H9 (cell line): ENCODE measurements around the gene SNX21. TPM values are rescaled to one million over a fixed set of nuclear protein-coding genes. Genes with fewer than 3 reads are reported as not detected.
A peak's percentile ranks its signal among the peaks of the same experiment; 100 is the strongest.

Source experiments
- DNase-seq: peaks from one replicate; pipeline ENCODE4 v3.0.0-alpha.2; 2017
- H2AFZ ChIP-seq: one replicate; pipeline ENCODE4 v1.6.1; 2013; ENCODE audit warnings: mild to moderate bottlenecking, low read length, control low read depth, moderate library complexity
- H2AK5ac ChIP-seq: 2 replicates; pipeline ENCODE4 v1.6.1; 2013; ENCODE audit warnings: low read length, control low read depth, mixed read lengths; ENCODE audit not compliant: insufficient read length
- H2BK120ac ChIP-seq: one replicate; pipeline ENCODE4 v1.6.1; 2013; ENCODE audit warnings: low read depth, mild to moderate bottlenecking, low read length, control low read depth, inconsistent platforms; ENCODE audit not compliant: poor library complexity, severe bottlenecking
- H2BK12ac ChIP-seq: 2 replicates; pipeline ENCODE4 v1.6.1; 2013; ENCODE audit warnings: low read length, control low read depth, mixed read lengths, low read depth; ENCODE audit not compliant: insufficient read length
- H2BK15ac ChIP-seq: 2 replicates; pipeline ENCODE4 v1.6.1; 2013; ENCODE audit warnings: low read depth, low read length, control low read depth
- H2BK20ac ChIP-seq: one replicate; pipeline ENCODE4 v1.6.1; 2013; ENCODE audit warnings: low read depth, mild to moderate bottlenecking, low read length, control low read depth, inconsistent platforms; ENCODE audit not compliant: poor library complexity, severe bottlenecking
- H2BK5ac ChIP-seq: 2 replicates; pipeline ENCODE4 v1.6.1; 2013; ENCODE audit warnings: low read length, control low read depth, mixed read lengths; ENCODE audit not compliant: insufficient read length
- H3K14ac ChIP-seq: 2 replicates; pipeline ENCODE4 v1.6.1; 2013; ENCODE audit warnings: low read length, control low read depth; ENCODE audit not compliant: insufficient read depth
- H3K18ac ChIP-seq: 2 replicates; pipeline ENCODE4 v1.6.1; 2013; ENCODE audit warnings: low read depth, mild to moderate bottlenecking, mixed read lengths, low read length, control low read depth; ENCODE audit not compliant: insufficient read length
- H3K23ac ChIP-seq: 2 replicates; pipeline ENCODE4 v1.6.1; 2013; ENCODE audit warnings: low read length, control low read depth, mixed read lengths, low read depth; ENCODE audit not compliant: insufficient read length
- H3K23me2 ChIP-seq: 2 replicates; pipeline ENCODE4 v1.6.1; 2013; ENCODE audit warnings: low read depth, mild to moderate bottlenecking, mixed read lengths, low read length, control low read depth; ENCODE audit not compliant: insufficient read length, poor library complexity, severe bottlenecking
- H3K27ac ChIP-seq: 2 replicates; pipeline ENCODE4 v1.5.1; 2013; ENCODE audit warnings: low read length, control low read depth, mixed read lengths, low read depth; ENCODE audit not compliant: insufficient read length
- H3K27me3 ChIP-seq: 2 replicates; pipeline ENCODE4 v1.6.1; 2013; ENCODE audit warnings: low read length, control low read depth, inconsistent platforms; ENCODE audit not compliant: insufficient read depth
- H3K4ac ChIP-seq: 2 replicates; pipeline ENCODE4 v1.6.1; 2013; ENCODE audit warnings: low read depth, mild to moderate bottlenecking, control low read depth, inconsistent platforms, low read length, moderate library complexity
- H3K4me1 ChIP-seq: 2 replicates; pipeline ENCODE4 v1.6.1; 2013; ENCODE audit warnings: low read length, control low read depth, inconsistent platforms; ENCODE audit not compliant: insufficient read depth
- H3K4me2 ChIP-seq: 2 replicates; pipeline ENCODE4 v1.6.1; 2013; ENCODE audit warnings: low read length, control low read depth, mixed read lengths; ENCODE audit not compliant: insufficient read length, insufficient read depth
- H3K56ac ChIP-seq: 2 replicates; pipeline ENCODE4 v1.6.1; 2013; ENCODE audit warnings: low read depth, mild to moderate bottlenecking, mixed read lengths, low read length, control low read depth; ENCODE audit not compliant: insufficient read length
- H3K79me1 ChIP-seq: 2 replicates; pipeline ENCODE4 v1.6.1; 2013; ENCODE audit warnings: low read depth, mild to moderate bottlenecking, moderate library complexity, low read length, control low read depth, inconsistent platforms; ENCODE audit not compliant: insufficient read depth, poor library complexity, severe bottlenecking
- H3K79me2 ChIP-seq: 2 replicates; pipeline ENCODE4 v1.6.1; 2013; ENCODE audit warnings: low read length, control low read depth, inconsistent platforms; ENCODE audit not compliant: insufficient read depth
- H3K9ac ChIP-seq: 2 replicates; pipeline ENCODE4 v1.6.1; 2013; ENCODE audit warnings: low read length, control low read depth, mixed read lengths; ENCODE audit not compliant: insufficient read length; ENCODE audit errors: extremely low read depth
- H3K9me3 ChIP-seq: one replicate; pipeline ENCODE4 v1.6.1; 2013; ENCODE audit warnings: low read depth, low read length, inconsistent platforms; ENCODE audit not compliant: control insufficient read depth
- H3T11ph ChIP-seq: one replicate; pipeline ENCODE4 v1.6.1; 2013; ENCODE audit warnings: mild to moderate bottlenecking, low read length, control low read depth, inconsistent platforms
- H4K20me1 ChIP-seq: one replicate; pipeline ENCODE4 v1.6.1; 2013; ENCODE audit not compliant: control insufficient read depth, insufficient read length, insufficient read depth
- H4K5ac ChIP-seq: 2 replicates; pipeline ENCODE4 v1.6.1; 2013; ENCODE audit warnings: low read depth, mild to moderate bottlenecking, mixed read lengths, low read length, control low read depth; ENCODE audit not compliant: insufficient read length
- H4K8ac ChIP-seq: replicated peaks from 2 replicates; pipeline ENCODE4 v1.6.1; 2013; ENCODE audit warnings: low read length, control low read depth, mixed read lengths, low read depth; ENCODE audit not compliant: insufficient read length
- H4K91ac ChIP-seq: 2 replicates; pipeline ENCODE4 v1.6.1; 2013; ENCODE audit warnings: low read depth, mild to moderate bottlenecking, moderate library complexity, mixed read lengths, low read length, control low read depth; ENCODE audit not compliant: insufficient read length
- H3K27ac Mint-ChIP-seq, 3 experiments: 2 replicates in 2 of 3; 3 replicates in 1 of 3; pipeline ENCODE4 v1.8.0; 2020 to 2021; ENCODE audit warnings: mixed read lengths in 3 of 3, mild to moderate bottlenecking in 1 of 3, moderate library complexity in 1 of 3
- H3K27me3 Mint-ChIP-seq: 2 replicates; pipeline ENCODE4 v1.8.0; 2021; ENCODE audit warnings: low read depth, mild to moderate bottlenecking, moderate library complexity, mixed read lengths
- H3K36me3 Mint-ChIP-seq, 3 experiments: 2 replicates in 2 of 3; 3 replicates in 1 of 3; pipeline ENCODE4 v1.8.0; 2020 to 2021; ENCODE audit warnings: low read depth in 3 of 3, mixed read lengths in 3 of 3; ENCODE audit not compliant: insufficient read depth in 1 of 3
- H3K4me1 Mint-ChIP-seq, 2 experiments: 2 replicates each; pipeline ENCODE4 v1.8.0; 2020; ENCODE audit warnings: mixed read lengths in 2 of 2
- H3K4me3 Mint-ChIP-seq, 2 experiments: 2 replicates in 1 of 2; 3 replicates in 1 of 2; pipeline ENCODE4 v1.8.0; 2020 to 2021; ENCODE audit warnings: mild to moderate bottlenecking in 2 of 2, mixed read lengths in 2 of 2, moderate library complexity in 1 of 2
- H3K9me3 Mint-ChIP-seq, 2 experiments: 2 replicates in 1 of 2; 3 replicates in 1 of 2; pipeline ENCODE4 v1.8.0; 2020; ENCODE audit warnings: mild to moderate bottlenecking in 2 of 2, mixed read lengths in 2 of 2, moderate library complexity in 1 of 2
- WGBS: extraction: QIAGEN DNeasy Blood & Tissue Kit; methylation state at CpG from one replicate; pipeline ENCODE4 v1.1.7; 2013; ENCODE audit warnings: missing lambda C conversion rate, low lambda C conversion rate, mixed read lengths; ENCODE audit not compliant: insufficient read length; ENCODE audit errors: extremely low coverage; 5-methylcytosine and 5-hydroxymethylcytosine counted together
- total RNA-seq: library from RNA; stranded (reverse); gene quantifications from 2 replicates; pipeline ENCODE4 v1.2.1, GENCODE V29; 2021
- TF ChIP-seq, protein P1 (sequence below): fragments of 200-600 bp; sonication (generic); conservative IDR thresholded peaks from 3 replicates; pipeline ENCODE4 v1.8.0; 2021; ENCODE audit warnings: antibody characterized with exemption, mild to moderate bottlenecking

Gene SNX21
- total RNA-seq, 1 experiment from 2014 or later: 20.5 TPM

DNA sequence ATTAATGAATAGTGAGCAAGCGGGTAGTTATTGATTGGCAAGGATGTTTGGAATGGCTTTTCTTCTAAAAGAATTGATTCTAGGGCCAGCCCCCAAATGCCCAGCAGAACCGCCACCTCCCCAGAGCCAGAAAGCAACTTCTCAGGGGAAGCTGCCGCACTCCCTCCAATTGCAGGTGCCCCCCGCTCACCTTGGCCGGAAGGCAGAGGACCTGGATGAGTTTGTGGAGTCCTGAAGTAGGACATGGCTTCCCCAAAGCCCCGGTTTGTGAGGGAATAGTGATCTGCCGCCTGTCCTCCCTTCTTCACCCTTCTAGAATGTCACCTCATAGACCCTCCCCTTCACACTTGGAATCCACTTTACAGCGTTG, 53.7 kb downstream of the SNX21 start, which contains the start of gene SPATA25:
Gene SPATA25, minus strand, starts transcription at position 277 of the 370 bp plus-strand sequence. Its CDS starts 32 bp downstream, at position 245.
- Histone ChIP-seq H3K23me2 (peaks cover 13% of the 10 kb centered on the region), H3K27ac (no peak within 1 kb of the TSS), H3K18ac (no peak within 1 kb of the TSS), H3K9ac (no peak within 1 kb of the TSS), H3K79me1 (no peaks in the 10 kb centered on the region), H2BK20ac (no peak within 1 kb of the TSS), H2AFZ (no peak within 1 kb of the TSS), H3K56ac (no peak within 1 kb of the TSS), H3K4me2 (no peak within 1 kb of the TSS), H2BK15ac (no peak within 1 kb of the TSS), H3K27me3 (no peaks in the 10 kb centered on the region), H2BK12ac (no peak within 1 kb of the TSS), H3K9me3 (no peaks in the 10 kb centered on the region), H3K4me1 (no peaks in the 10 kb centered on the region), H2BK120ac (no peak within 1 kb of the TSS), H2BK5ac (no peak within 1 kb of the TSS), H4K91ac (no peak within 1 kb of the TSS), H4K20me1 (no peaks in the 10 kb centered on the region), H4K8ac (no peak within 1 kb of the TSS), H3K14ac (no peak within 1 kb of the TSS), H4K5ac (no peak within 1 kb of the TSS), H3K79me2 (no peaks in the 10 kb centered on the region), H2AK5ac (no peak within 1 kb of the TSS), H3T11ph (no peak within 1 kb of the TSS), H3K23ac (no peak within 1 kb of the TSS), H3K4ac (no peak within 1 kb of the TSS)
- H3K4me3 Mint-ChIP-seq: no peak within 1 kb of the TSS; a peak in 1 of 5 replicates
- H3K36me3 Mint-ChIP-seq: peaks cover 20 to 32% (median 24%) of the 10 kb centered on the region in 3 experiments
- no peak for DNase-seq
- H3K9me3 Mint-ChIP-seq: no peaks in the 10 kb centered on the region; a peak in 1 of 5 replicates
- H3K27me3 Mint-ChIP-seq: no peaks in the 10 kb centered on the region
- whole genome bisulfite sequencing: 100% methylated on average over 1 of the region's 8 CpGs
- peaks cover 4 to 13% of the 10 kb centered on the region in 2 experiments; a peak in 3 of 4 replicates for H3K4me1 Mint-ChIP-seq
- H3K27ac Mint-ChIP-seq: peak within 1 kb of the TSS in 1 of 3 experiments; percentile 16; a peak in 1 of 7 replicates
- TF ChIP-seq, protein P1, sequence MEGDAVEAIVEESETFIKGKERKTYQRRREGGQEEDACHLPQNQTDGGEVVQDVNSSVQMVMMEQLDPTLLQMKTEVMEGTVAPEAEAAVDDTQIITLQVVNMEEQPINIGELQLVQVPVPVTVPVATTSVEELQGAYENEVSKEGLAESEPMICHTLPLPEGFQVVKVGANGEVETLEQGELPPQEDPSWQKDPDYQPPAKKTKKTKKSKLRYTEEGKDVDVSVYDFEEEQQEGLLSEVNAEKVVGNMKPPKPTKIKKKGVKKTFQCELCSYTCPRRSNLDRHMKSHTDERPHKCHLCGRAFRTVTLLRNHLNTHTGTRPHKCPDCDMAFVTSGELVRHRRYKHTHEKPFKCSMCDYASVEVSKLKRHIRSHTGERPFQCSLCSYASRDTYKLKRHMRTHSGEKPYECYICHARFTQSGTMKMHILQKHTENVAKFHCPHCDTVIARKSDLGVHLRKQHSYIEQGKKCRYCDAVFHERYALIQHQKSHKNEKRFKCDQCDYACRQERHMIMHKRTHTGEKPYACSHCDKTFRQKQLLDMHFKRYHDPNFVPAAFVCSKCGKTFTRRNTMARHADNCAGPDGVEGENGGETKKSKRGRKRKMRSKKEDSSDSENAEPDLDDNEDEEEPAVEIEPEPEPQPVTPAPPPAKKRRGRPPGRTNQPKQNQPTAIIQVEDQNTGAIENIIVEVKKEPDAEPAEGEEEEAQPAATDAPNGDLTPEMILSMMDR: no peak
